NCI-H82 (cell line): ENCODE data around the gene YBEY.
A peak's percentile ranks its signal among the peaks of the same experiment; 100 is the strongest.

Experiments used
- DNase-seq: peaks from one replicate; lab custom pipeline; 2025; lab: John Stamatoyannopoulos, UW

The YBEY gene

GRCh38 chr21:46264690-46265144, 21.4 kb upstream of the YBEY start:
- DNase-seq, result peak; percentile 17

- DNase-seq, result no peak
These were observed 20.2 kb upstream of the YBEY start for GRCh38 chr21:46265736-46266525.

- no peak for DNase-seq
These were observed 19.2 kb upstream of the YBEY start for GRCh38 chr21:46266946-46267345.

- DNase-seq, result no peak
These were observed 17.8 kb upstream of the YBEY start for GRCh38 chr21:46268371-46268770.

- no peak for DNase-seq
These were observed 16.7 kb upstream of the YBEY start for GRCh38 chr21:46269466-46269865.

- no peak for DNase-seq
These were observed 12.8 kb upstream of the YBEY start for GRCh38 chr21:46273341-46273740.

- DNase-seq, result no peak
These were observed 11.2 kb upstream of the YBEY start for GRCh38 chr21:46274797-46275390.

GRCh38 chr21:46284077-46284644, 2.0 kb upstream of the YBEY start:
- DNase-seq, result no peak

- DNase-seq, result no peak
These were observed 1.4 kb upstream of the YBEY start for GRCh38 chr21:46284733-46285132.

- DNase-seq, result no peak
These were observed 908 bp upstream of the YBEY start, which contains the start of gene MCM3AP for GRCh38 chr21:46285206-46285661. Gene MCM3AP, minus strand, starts transcription at chr21:46285611. Its CDS starts 325 bp downstream, at chr21:46285286.

GRCh38 chr21:46286648-46287002, 483 bp downstream of the YBEY start:
- DNase-seq, result peak; percentile 50

GRCh38 chr21:46287541-46287940, 1.4 kb downstream of the YBEY start:
- DNase-seq, result no peak

- DNase-seq, result peak; percentile 60
These were observed 3.6 kb downstream of the YBEY start for GRCh38 chr21:46289655-46290179.

GRCh38 chr21:46291561-46291960, 5.4 kb downstream of the YBEY start:
- no peak for DNase-seq

GRCh38 chr21:46294647-46295176, 8.6 kb downstream of the YBEY start:
- no peak for DNase-seq

GRCh38 chr21:46295177-46295770, 9.1 kb downstream of the YBEY start:
- peak; percentile 58 for DNase-seq

GRCh38 chr21:46295996-46296752, 10.0 kb downstream of the YBEY start:
- DNase-seq, result no peak

GRCh38 chr21:46297338-46298271, 11.5 kb downstream of the YBEY start:
- no peak for DNase-seq

GRCh38 chr21:46299167-46299566, 13.0 kb downstream of the YBEY start:
- no peak for DNase-seq

- no peak for DNase-seq
These were observed 15.6 kb downstream of the YBEY start for GRCh38 chr21:46301759-46302158.
